Omental fat pad (tissue), 4 donors: Measurements from ENCODE around the gene AGBL3. TPM values are rescaled to one million over a fixed set of nuclear protein-coding genes. Genes with fewer than 3 reads are reported as not detected.

Experiments
- ATAC-seq: fragments of 150-250 bp; one replicate; pipeline ENCODE4 v1.9.1; 2016; ENCODE audit warnings: mild to moderate bottlenecking, moderate library complexity; ENCODE audit not compliant: low FRiP score
- DNase-seq: peaks from one replicate; pipeline ENCODE4 v3.0.0-alpha.2; 2019; ENCODE audit warnings: low spot score
- total RNA-seq, 4 donors: library from RNA; depleted of rRNA; stranded (reverse); fragments of >200 nt; gene quantifications; one replicate each; pipeline ENCODE4 v1.1.0, GENCODE V29; 2016
- TF ChIP-seq, protein P1 (sequence below), 3 donors: fragments of 450-650 bp; IDR thresholded peaks; one replicate each; pipeline ENCODE4 v1.5.1; 2016 to 2017; ENCODE audit warnings: antibody characterized with exemption in 3 of 3, mild to moderate bottlenecking in 3 of 3, moderate library complexity in 2 of 3

Gene AGBL3
- total RNA-seq, 4 donors from 2014 or later, result 1.6 to 3.2 (median 2.3) TPM

DNA sequence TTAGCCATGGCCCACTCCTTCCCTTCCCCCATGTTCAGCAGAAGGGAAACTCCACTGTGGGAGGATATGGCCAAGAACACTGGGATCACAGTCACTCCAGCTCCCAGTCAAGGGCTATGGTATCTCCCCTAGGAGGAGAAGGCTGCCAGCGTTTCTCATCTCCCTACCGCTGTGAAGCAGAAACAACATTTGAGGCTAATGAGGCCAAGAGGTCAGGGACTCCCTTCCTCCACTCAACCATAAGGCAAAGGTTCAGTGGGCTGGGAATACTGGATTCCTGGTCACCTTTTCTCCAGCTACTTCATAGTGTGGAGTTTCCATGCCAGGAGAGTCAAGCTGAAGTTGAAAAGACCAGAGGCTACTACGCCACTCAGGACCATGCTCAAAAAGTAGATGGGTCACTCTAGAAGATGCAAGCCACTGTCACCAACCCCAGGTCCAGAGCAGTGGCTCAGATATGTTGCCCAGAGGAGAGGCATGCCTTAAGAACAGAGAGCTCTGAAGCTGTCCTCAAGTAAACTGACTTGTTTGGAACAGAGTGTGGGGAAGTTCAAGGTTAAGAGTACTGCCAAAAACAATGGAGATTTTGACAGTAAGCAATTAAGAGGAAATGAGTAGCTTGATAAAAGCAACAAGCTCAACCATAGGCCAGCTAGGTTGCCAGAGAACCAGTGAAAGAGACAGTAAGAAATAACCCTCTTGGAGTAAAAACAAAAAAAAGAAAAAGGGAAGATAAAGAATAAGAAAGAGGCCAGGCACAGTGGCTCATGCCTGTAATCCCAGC is 157.8 kb downstream of the AGBL3 start:
- ATAC-seq (no peak), DNase-seq (no peak)
- TF ChIP-seq, protein P1, sequence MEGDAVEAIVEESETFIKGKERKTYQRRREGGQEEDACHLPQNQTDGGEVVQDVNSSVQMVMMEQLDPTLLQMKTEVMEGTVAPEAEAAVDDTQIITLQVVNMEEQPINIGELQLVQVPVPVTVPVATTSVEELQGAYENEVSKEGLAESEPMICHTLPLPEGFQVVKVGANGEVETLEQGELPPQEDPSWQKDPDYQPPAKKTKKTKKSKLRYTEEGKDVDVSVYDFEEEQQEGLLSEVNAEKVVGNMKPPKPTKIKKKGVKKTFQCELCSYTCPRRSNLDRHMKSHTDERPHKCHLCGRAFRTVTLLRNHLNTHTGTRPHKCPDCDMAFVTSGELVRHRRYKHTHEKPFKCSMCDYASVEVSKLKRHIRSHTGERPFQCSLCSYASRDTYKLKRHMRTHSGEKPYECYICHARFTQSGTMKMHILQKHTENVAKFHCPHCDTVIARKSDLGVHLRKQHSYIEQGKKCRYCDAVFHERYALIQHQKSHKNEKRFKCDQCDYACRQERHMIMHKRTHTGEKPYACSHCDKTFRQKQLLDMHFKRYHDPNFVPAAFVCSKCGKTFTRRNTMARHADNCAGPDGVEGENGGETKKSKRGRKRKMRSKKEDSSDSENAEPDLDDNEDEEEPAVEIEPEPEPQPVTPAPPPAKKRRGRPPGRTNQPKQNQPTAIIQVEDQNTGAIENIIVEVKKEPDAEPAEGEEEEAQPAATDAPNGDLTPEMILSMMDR (IDR thresholded peaks at IDR 0.05), result no peak

DNA sequence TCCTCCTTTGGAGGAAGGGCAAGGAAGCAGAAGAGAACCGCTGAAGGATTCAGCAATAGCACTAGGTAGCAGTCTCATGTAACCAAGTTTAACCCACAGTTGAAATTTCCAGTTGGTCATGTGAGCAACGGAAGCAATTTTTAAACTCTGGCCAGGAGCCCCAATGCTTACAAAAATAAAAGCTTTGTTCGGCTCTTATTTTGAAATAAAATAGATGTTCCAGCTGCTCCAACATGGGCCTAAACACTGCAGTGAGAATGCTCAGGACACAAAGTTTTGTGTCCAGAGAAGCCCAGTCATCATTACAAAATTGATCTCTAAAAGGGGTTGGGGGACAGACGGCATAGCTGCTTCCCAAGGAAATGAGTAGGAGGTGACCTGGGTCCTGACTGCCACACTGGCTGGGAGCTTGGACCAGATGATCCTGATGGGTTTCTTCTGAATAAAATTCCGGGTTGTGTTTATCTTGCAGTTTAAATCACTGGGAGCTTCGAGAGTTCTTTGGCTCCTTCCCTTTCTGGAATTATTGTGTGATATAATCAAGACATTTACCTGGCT is 161.1 kb downstream of the AGBL3 start:
- TF ChIP-seq, protein P1 (IDR thresholded peaks at IDR 0.05), result no peak
- ATAC-seq (peak; percentile 33), DNase-seq (no peak)

DNA sequence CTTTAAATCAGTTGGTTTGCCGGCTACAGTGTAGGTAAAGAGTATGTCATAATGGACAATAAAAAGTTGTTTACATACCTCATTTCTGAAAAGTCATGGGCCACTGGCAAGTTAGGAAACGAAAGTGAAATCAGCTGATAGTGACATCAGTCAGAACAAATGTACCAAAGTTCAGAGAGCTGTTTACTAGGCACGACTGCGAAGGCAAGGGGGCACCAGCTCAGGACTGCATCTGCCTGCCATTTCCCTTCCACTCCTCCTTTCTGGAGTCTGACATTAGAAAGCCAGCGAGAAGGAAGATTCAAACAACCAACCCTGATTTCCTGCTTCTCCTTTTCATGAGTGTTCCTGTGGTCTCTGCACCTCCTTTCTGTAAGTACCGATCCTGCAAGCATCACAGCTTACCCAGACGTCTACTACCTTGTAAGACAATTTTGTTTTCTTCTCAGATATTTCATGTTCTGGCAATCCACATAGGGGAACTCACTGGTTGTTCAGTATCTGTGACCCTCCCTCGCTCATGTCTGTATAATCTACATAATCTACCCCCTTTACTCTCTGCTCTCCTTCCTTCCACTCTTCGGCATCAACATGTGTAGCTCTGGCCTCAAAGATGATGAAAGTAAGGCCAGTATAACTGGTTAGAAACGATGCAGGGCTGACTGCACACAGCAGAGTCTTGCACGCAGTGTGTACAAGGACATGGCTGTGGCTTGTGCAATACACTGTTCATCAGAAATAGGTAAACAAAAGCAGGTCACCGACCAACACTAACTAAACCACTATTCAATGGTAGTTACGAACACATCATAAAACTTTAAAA is 161.8 kb downstream of the AGBL3 start, which contains the start of gene TMEM140:
TMEM140 (plus strand) TSS at position 174 of the 823 bp plus-strand sequence. CDS start 16,370 bp downstream, outside the sequence.
- DNase-seq (no peak), ATAC-seq (peak; percentile 83)
- TF ChIP-seq, protein P1 (IDR thresholded peaks at IDR 0.05), result no peak

DNA sequence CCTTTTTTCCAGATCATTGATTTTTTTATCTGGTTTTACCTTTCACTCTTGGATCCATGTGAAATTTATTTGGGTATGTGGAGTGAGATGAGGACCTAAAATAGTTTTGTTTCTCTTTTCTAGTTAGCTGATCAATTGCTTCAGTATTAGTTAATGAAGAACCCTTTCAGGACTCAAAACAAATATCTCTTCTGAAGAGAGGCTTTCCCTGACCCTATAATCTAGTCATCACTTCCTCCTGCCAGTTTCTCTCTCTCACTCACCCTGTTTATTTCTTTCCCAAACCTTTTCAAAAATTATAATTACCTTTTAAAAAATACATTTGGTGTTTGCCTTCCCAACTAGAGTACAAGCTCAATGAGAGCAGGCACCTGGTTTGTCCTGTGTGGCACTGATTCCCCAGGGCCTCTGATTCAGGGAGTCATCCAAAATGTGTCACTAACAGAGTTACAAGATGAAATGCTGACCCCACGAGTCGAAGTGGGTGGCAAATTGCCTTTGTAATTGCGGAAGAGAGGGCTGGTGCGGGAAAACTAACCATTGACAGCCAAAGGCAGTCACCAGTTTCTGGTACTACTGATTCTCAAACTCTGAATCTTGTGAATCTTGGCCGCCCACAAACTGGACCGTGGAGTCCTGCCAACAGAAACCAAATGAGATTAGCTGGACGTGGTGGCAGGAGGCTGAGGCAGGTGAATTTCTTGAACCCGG is 163.9 kb downstream of the AGBL3 start:
- ATAC-seq (no peak), DNase-seq (no peak)
- TF ChIP-seq, protein P1 (IDR thresholded peaks at IDR 0.05), result no peak

DNA sequence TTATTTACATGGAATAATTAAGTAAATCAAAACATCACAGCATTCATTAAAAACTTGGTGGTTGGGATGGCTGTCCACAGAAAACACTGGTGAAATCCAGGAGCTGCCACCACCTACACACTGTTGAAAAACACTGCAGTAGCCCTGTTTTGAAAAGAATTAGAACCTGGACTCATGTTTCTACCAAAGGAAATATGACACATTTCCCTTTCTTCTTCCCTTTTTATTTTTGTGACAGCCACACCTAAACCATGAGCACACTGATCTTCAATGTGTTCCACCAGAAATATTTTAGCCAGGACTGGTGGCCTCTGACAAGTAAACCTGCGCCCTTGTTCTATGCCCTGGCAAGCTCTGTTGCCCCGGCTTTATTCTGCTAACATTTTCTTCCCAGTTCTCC is 164.8 kb downstream of the AGBL3 start:
- no peak for DNase-seq
- TF ChIP-seq, protein P1 (IDR thresholded peaks at IDR 0.05), result no peak
- ATAC-seq, result no peak

DNA sequence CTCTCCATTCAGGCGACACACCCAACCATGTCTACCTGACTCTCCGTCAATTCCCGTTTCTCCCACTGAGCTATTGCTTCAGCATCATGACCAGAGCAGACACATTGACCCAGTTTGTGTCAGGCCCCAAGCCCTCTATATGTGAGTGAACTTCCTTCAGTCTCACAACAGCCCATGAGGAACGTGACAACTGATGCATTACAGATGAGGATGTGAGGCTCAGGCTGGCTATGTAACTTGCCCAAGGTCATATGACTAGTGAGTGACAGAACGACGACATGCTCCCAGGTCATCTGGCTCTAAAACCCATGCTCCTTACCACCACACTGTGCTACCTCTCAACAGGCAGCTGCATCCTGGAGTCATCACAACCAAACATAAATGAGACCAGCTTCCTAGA is 165.2 kb downstream of the AGBL3 start:
- TF ChIP-seq, protein P1 (IDR thresholded peaks at IDR 0.05), result no peak
- ATAC-seq (no peak), DNase-seq (no peak)
